Measurements from ENCODE around the gene PPP1R12A.

Gene PPP1R12A

GRCh38 chr12:79858518-79858917, 76.4 kb downstream of the PPP1R12A start:
- DNase-seq = no peak
- no peak for TF ChIP-seq POLR2A (IDR thresholded peaks at IDR 0.05; ENCODE audit: low read length)
- TF ChIP-seq GATA1 (IDR thresholded peaks at IDR 0.05; ENCODE audit: low read depth, low read length) = no peak

- DNase-seq = no peak
- no peak for TF ChIP-seq POLR2A (IDR thresholded peaks at IDR 0.05; ENCODE audit: low read length)
- no peak for TF ChIP-seq GATA1 (IDR thresholded peaks at IDR 0.05; ENCODE audit: low read depth, low read length)
These were observed 77.2 kb downstream of the PPP1R12A start for GRCh38 chr12:79857675-79858074.

- no peak for TF ChIP-seq POLR2A (IDR thresholded peaks at IDR 0.05; ENCODE audit: low read length)
- TF ChIP-seq GATA1 (IDR thresholded peaks at IDR 0.05; ENCODE audit: low read depth, low read length) = no peak
- peak; percentile 32 to 47 for DNase-seq
These were observed 84.1 kb downstream of the PPP1R12A start for GRCh38 chr12:79850610-79851299.

- DNase-seq = no peak
- no peak for TF ChIP-seq GATA1 (IDR thresholded peaks at IDR 0.05; ENCODE audit: low read depth, low read length)
- TF ChIP-seq POLR2A (IDR thresholded peaks at IDR 0.05; ENCODE audit: low read length) = no peak
These were observed 86.6 kb downstream of the PPP1R12A start for GRCh38 chr12:79848339-79848738.

- TF ChIP-seq POLR2A (IDR thresholded peaks at IDR 0.05; ENCODE audit: low read length) (no peak), GATA1 (IDR thresholded peaks at IDR 0.05; ENCODE audit: low read depth, low read length) (no peak)
- DNase-seq = no peak
These were observed 87.5 kb downstream of the PPP1R12A start for GRCh38 chr12:79847417-79847816.

GRCh38 chr12:79844693-79845092, 90.2 kb downstream of the PPP1R12A start:
- TF ChIP-seq POLR2A (IDR thresholded peaks at IDR 0.05; ENCODE audit: low read length) = no peak
- TF ChIP-seq GATA1 (IDR thresholded peaks at IDR 0.05; ENCODE audit: low read depth, low read length) = no peak
- DNase-seq = no peak

GRCh38 chr12:79843978-79844377, 90.9 kb downstream of the PPP1R12A start:
- DNase-seq = no peak
- no peak for TF ChIP-seq GATA1 (IDR thresholded peaks at IDR 0.05; ENCODE audit: low read depth, low read length)
- TF ChIP-seq POLR2A (IDR thresholded peaks at IDR 0.05; ENCODE audit: low read length) = no peak

GRCh38 chr12:79842630-79843029, 92.3 kb downstream of the PPP1R12A start:
- TF ChIP-seq GATA1 (IDR thresholded peaks at IDR 0.05; ENCODE audit: low read depth, low read length) (no peak), POLR2A (IDR thresholded peaks at IDR 0.05; ENCODE audit: low read length) (no peak)
- DNase-seq = no peak

- DNase-seq = no peak
- no peak for TF ChIP-seq POLR2A (IDR thresholded peaks at IDR 0.05; ENCODE audit: low read length)
- no peak for TF ChIP-seq GATA1 (IDR thresholded peaks at IDR 0.05; ENCODE audit: low read depth, low read length)
These were observed 93.0 kb downstream of the PPP1R12A start for GRCh38 chr12:79841878-79842265.

GRCh38 chr12:79841248-79841877, 93.5 kb downstream of the PPP1R12A start:
- TF ChIP-seq GATA1 (IDR thresholded peaks at IDR 0.05; ENCODE audit: low read depth, low read length) = no peak
- DNase-seq = no peak

GRCh38 chr12:79838359-79838758, 96.5 kb downstream of the PPP1R12A start:
- DNase-seq = no peak
- TF ChIP-seq POLR2A (IDR thresholded peaks at IDR 0.05; ENCODE audit: low read length) = no peak
- no peak for TF ChIP-seq GATA1 (IDR thresholded peaks at IDR 0.05; ENCODE audit: low read depth, low read length)

GRCh38 chr12:79837575-79837974, 97.3 kb downstream of the PPP1R12A start:
- TF ChIP-seq POLR2A (IDR thresholded peaks at IDR 0.05; ENCODE audit: low read length) = no peak
- TF ChIP-seq GATA1 (IDR thresholded peaks at IDR 0.05; ENCODE audit: low read depth, low read length) = no peak
- DNase-seq = no peak

GRCh38 chr12:79835377-79835843, 99.5 kb downstream of the PPP1R12A start:
- TF ChIP-seq POLR2A (IDR thresholded peaks at IDR 0.05; ENCODE audit: low read length) (no peak), GATA1 (IDR thresholded peaks at IDR 0.05; ENCODE audit: low read depth, low read length) (no peak)
- no peak for DNase-seq

- no peak for DNase-seq
- no peak for TF ChIP-seq POLR2A (IDR thresholded peaks at IDR 0.05; ENCODE audit: low read length)
- TF ChIP-seq GATA1 (IDR thresholded peaks at IDR 0.05; ENCODE audit: low read depth, low read length) = no peak
These were observed 100.1 kb downstream of the PPP1R12A start for GRCh38 chr12:79834712-79835376.
